Trophoblast cell (in vitro differentiated cells and primary cell): ENCODE results near the gene SORL1.
A peak's percentile ranks its signal among the peaks of the same experiment; 100 is the strongest.

Experiments used
- DNase-seq, 2 donors: peaks; one replicate each; pipeline ENCODE4 v3.0.0-alpha.2; 2016
- H2AFZ ChIP-seq: 2 replicates; pipeline ENCODE4 v1.6.1; 2013; ENCODE audit warnings: low read length, moderate library complexity, mild to moderate bottlenecking; ENCODE audit not compliant: insufficient read depth, poor library complexity
- H2AK5ac ChIP-seq: 2 replicates; pipeline ENCODE4 v1.6.1; 2013; ENCODE audit warnings: mild to moderate bottlenecking, low read length
- H2BK120ac ChIP-seq: 2 replicates; pipeline ENCODE4 v1.6.1; 2013; ENCODE audit warnings: low read length, mild to moderate bottlenecking, moderate library complexity; ENCODE audit not compliant: insufficient read depth, poor library complexity
- H2BK12ac ChIP-seq: 2 replicates; pipeline ENCODE4 v1.6.1; 2013; ENCODE audit warnings: mild to moderate bottlenecking, low read length, moderate library complexity
- H2BK5ac ChIP-seq: 2 replicates; pipeline ENCODE4 v1.6.1; 2013; ENCODE audit warnings: low read length, low read depth, moderate library complexity, mild to moderate bottlenecking; ENCODE audit not compliant: poor library complexity
- H3K14ac ChIP-seq: 2 replicates; pipeline ENCODE4 v1.6.1; 2013; ENCODE audit warnings: mild to moderate bottlenecking, low read length
- H3K18ac ChIP-seq: 2 replicates; pipeline ENCODE4 v1.6.1; 2013; ENCODE audit warnings: mild to moderate bottlenecking, low read length
- H3K23ac ChIP-seq: 2 replicates; pipeline ENCODE4 v1.6.1; 2013; ENCODE audit warnings: low read length
- H3K27ac ChIP-seq: 2 replicates; pipeline ENCODE4 v1.5.1; 2013; ENCODE audit warnings: low read depth, mild to moderate bottlenecking, inconsistent platforms, low read length, moderate library complexity
- H3K27me3 ChIP-seq: 2 replicates; pipeline ENCODE4 v1.6.1; 2013; ENCODE audit warnings: inconsistent platforms, mild to moderate bottlenecking, low read length, moderate library complexity; ENCODE audit not compliant: insufficient read depth
- H3K36me3 ChIP-seq, 2 experiments: 1 replicate in 1 of 2; 2 replicates in 1 of 2; pipeline ENCODE4 v1.6.1; 2013; ENCODE audit warnings: low read length in 2 of 2, mild to moderate bottlenecking in 2 of 2, moderate library complexity in 1 of 2; ENCODE audit not compliant: insufficient read depth in 2 of 2, control insufficient read depth in 1 of 2
- H3K4ac ChIP-seq: 2 replicates; pipeline ENCODE4 v1.6.1; 2013; ENCODE audit warnings: low read depth, mild to moderate bottlenecking, low read length, moderate library complexity
- H3K4me1 ChIP-seq, 2 experiments: 1 replicate in 1 of 2; 2 replicates in 1 of 2; pipeline ENCODE4 v1.6.1; 2013; ENCODE audit warnings: low read length in 2 of 2, mild to moderate bottlenecking in 2 of 2, moderate library complexity in 1 of 2; ENCODE audit not compliant: insufficient read depth in 2 of 2, control insufficient read depth in 1 of 2
- H3K4me2 ChIP-seq: 2 replicates; pipeline ENCODE4 v1.6.1; 2013; ENCODE audit warnings: inconsistent platforms, mild to moderate bottlenecking, low read length, moderate library complexity
- H3K4me3 ChIP-seq: 2 replicates; pipeline ENCODE4 v1.5.1; 2013; ENCODE audit warnings: mild to moderate bottlenecking, low read depth, low read length, inconsistent platforms
- H3K79me1 ChIP-seq: one replicate; pipeline ENCODE4 v1.6.1; 2013; ENCODE audit warnings: low read length
- H3K79me2 ChIP-seq: 2 replicates; pipeline ENCODE4 v1.6.1; 2013; ENCODE audit warnings: low read length, mild to moderate bottlenecking; ENCODE audit not compliant: control insufficient read depth, insufficient read depth, poor library complexity
- H3K9ac ChIP-seq: 2 replicates; pipeline ENCODE4 v1.6.1; 2013; ENCODE audit warnings: mild to moderate bottlenecking, low read length
- H3K9me3 ChIP-seq: 2 replicates; pipeline ENCODE4 v1.6.1; 2013; ENCODE audit warnings: low read depth, mild to moderate bottlenecking, control low read depth, inconsistent platforms, low read length; ENCODE audit not compliant: insufficient read depth
- H4K12ac ChIP-seq: 2 replicates; pipeline ENCODE4 v1.6.1; 2013; ENCODE audit warnings: low read depth, mild to moderate bottlenecking, low read length, moderate library complexity
- H4K8ac ChIP-seq: 2 replicates; pipeline ENCODE4 v1.6.1; 2013; ENCODE audit warnings: low read depth, mild to moderate bottlenecking, low read length, moderate library complexity
- H4K91ac ChIP-seq: one replicate; pipeline ENCODE4 v1.6.1; 2013; ENCODE audit warnings: low read depth, mild to moderate bottlenecking, low read length, moderate library complexity
- WGBS: extraction: QIAGEN DNeasy Blood & Tissue Kit; methylation state at CpG from one replicate; pipeline ENCODE4 v1.1.7; 2013; ENCODE audit warnings: missing lambda C conversion rate; ENCODE audit not compliant: insufficient read length, insufficient coverage; ENCODE audit errors: extremely low coverage; 5-methylcytosine and 5-hydroxymethylcytosine counted together

SORL1 gene

GRCh38 chr11:121576531-121576930 lies 124.4 kb downstream of the SORL1 start:
- no peaks in the 10 kb centered on the region for H3K79me1 ChIP-seq
- no peak overlapping the region for H3K9ac ChIP-seq
- H3K4me1 ChIP-seq: no peaks in the 10 kb centered on the region
- no peak overlapping the region for H4K12ac ChIP-seq
- H3K79me2 ChIP-seq: no peaks in the 10 kb centered on the region
- no peak overlapping the region for H2BK5ac ChIP-seq
- H4K8ac ChIP-seq: no peak overlapping the region
- no peak overlapping the region for H2BK120ac ChIP-seq
- H2AK5ac ChIP-seq: no peak overlapping the region
- H3K18ac ChIP-seq: no peak overlapping the region
- no peak overlapping the region for H4K91ac ChIP-seq
- H3K4me3 ChIP-seq: no peak overlapping the region
- no peak overlapping the region for H3K27ac ChIP-seq
- no peak overlapping the region for H3K14ac ChIP-seq
- no CpG with 5 or more reads among the region's 7 CpGs for WGBS
- no peaks in the 10 kb centered on the region for H3K27me3 ChIP-seq
- H3K36me3 ChIP-seq: peaks cover 0 to 3% of the 10 kb centered on the region in 2 experiments
- no peak overlapping the region for H3K23ac ChIP-seq
- H3K9me3 ChIP-seq: peaks cover 1% of the 10 kb centered on the region
- no peak overlapping the region for H2AFZ ChIP-seq
- DNase-seq: peak in 1 of 2 donors; percentile 28
- no peak overlapping the region for H2BK12ac ChIP-seq
- no peak overlapping the region for H3K4ac ChIP-seq
- no peak overlapping the region for H3K4me2 ChIP-seq

- Histone ChIP-seq H3K9me3 (no peaks in the 10 kb centered on the region), H3K23ac (no peak overlapping the region), H3K79me2 (no peaks in the 10 kb centered on the region), H2BK12ac (no peak overlapping the region), H2AFZ (no peak overlapping the region), H4K12ac (no peak overlapping the region), H3K4me1 (no peaks in the 10 kb centered on the region), H3K36me3 (peaks cover 0 to 3% of the 10 kb centered on the region in 2 experiments), H3K27me3 (no peaks in the 10 kb centered on the region), H3K4me2 (no peak overlapping the region), H2AK5ac (no peak overlapping the region), H2BK120ac (no peak overlapping the region), H4K8ac (no peak overlapping the region), H3K14ac (no peak overlapping the region), H3K4ac (no peak overlapping the region), H3K4me3 (no peak overlapping the region), H3K9ac (no peak overlapping the region), H3K79me1 (no peaks in the 10 kb centered on the region), H4K91ac (no peak overlapping the region), H2BK5ac (no peak overlapping the region), H3K18ac (no peak overlapping the region), H3K27ac (no peak overlapping the region)
- WGBS: no CpG with 5 or more reads among the region's 16 CpGs
- DNase-seq: no peak
Measured at GRCh38 chr11:121577106-121577848, 125.2 kb downstream of the SORL1 start.

- H3K18ac ChIP-seq: no peak overlapping the region
- H3K36me3 ChIP-seq: no peaks in the 10 kb centered on the region
- no peaks in the 10 kb centered on the region for H3K9me3 ChIP-seq
- H3K4me3 ChIP-seq: no peak overlapping the region
- no peaks in the 10 kb centered on the region for H3K79me2 ChIP-seq
- H3K27me3 ChIP-seq: no peaks in the 10 kb centered on the region
- H2BK5ac ChIP-seq: no peak overlapping the region
- H3K4ac ChIP-seq: no peak overlapping the region
- no peak overlapping the region for H3K27ac ChIP-seq
- no peaks in the 10 kb centered on the region for H3K4me1 ChIP-seq
- no peak overlapping the region for H3K23ac ChIP-seq
- WGBS: no CpG with 5 or more reads among the region's 10 CpGs
- DNase-seq: peak in 1 of 2 donors; percentile 18
- H2BK120ac ChIP-seq: no peak overlapping the region
- H4K8ac ChIP-seq: no peak overlapping the region
- H4K91ac ChIP-seq: no peak overlapping the region
- H4K12ac ChIP-seq: no peak overlapping the region
- no peaks in the 10 kb centered on the region for H3K79me1 ChIP-seq
- no peak overlapping the region for H3K4me2 ChIP-seq
- no peak overlapping the region for H2AFZ ChIP-seq
- no peak overlapping the region for H3K14ac ChIP-seq
- no peak overlapping the region for H2BK12ac ChIP-seq
- no peak overlapping the region for H2AK5ac ChIP-seq
- H3K9ac ChIP-seq: no peak overlapping the region
Measured at GRCh38 chr11:121578251-121578976, 126.3 kb downstream of the SORL1 start.

GRCh38 chr11:121580154-121580553 lies 128.0 kb downstream of the SORL1 start:
- Histone ChIP-seq H3K18ac (no peak overlapping the region), H3K27me3 (no peaks in the 10 kb centered on the region), H4K8ac (no peak overlapping the region), H2AFZ (no peak overlapping the region), H3K4me3 (no peak overlapping the region), H4K12ac (no peak overlapping the region), H3K23ac (no peak overlapping the region), H3K79me1 (no peaks in the 10 kb centered on the region), H4K91ac (no peak overlapping the region), H3K9ac (no peak overlapping the region), H2AK5ac (no peak overlapping the region), H3K9me3 (no peaks in the 10 kb centered on the region), H2BK12ac (no peak overlapping the region), H3K79me2 (no peaks in the 10 kb centered on the region), H3K4me2 (no peak overlapping the region), H3K14ac (no peak overlapping the region), H3K4me1 (no peaks in the 10 kb centered on the region), H3K4ac (no peak overlapping the region), H3K27ac (no peak overlapping the region), H2BK120ac (no peak overlapping the region), H2BK5ac (no peak overlapping the region), H3K36me3 (no peaks in the 10 kb centered on the region)
- DNase-seq: no peak
- WGBS: no CpG with 5 or more reads among the region's 4 CpGs
